Liver (tissue), 9 donors: ENCODE measurements around the gene OR5K1. TPM values are rescaled to one million over a fixed set of nuclear protein-coding genes. Genes with fewer than 3 reads are reported as not detected.

Experiments used
- DNase-seq: peaks from one replicate; pipeline ENCODE4 v3.0.0-alpha.2; 2017; ENCODE audit warnings: low spot score
- H3K27ac ChIP-seq, 2 donors: one replicate each; pipeline ENCODE4 v1.7.0; 2013; ENCODE audit warnings: inconsistent platforms in 2 of 2, low read length in 2 of 2, control low read depth in 1 of 2, low read depth in 1 of 2, mild to moderate bottlenecking in 1 of 2
- H3K27me3 ChIP-seq, 4 donors: one replicate each; pipeline versions ENCODE4 v1.6.1 to v1.7.0; 2013; ENCODE audit warnings: low read length in 3 of 4, inconsistent platforms in 1 of 4, mild to moderate bottlenecking in 1 of 4, moderate library complexity in 1 of 4; ENCODE audit not compliant: control insufficient read depth in 4 of 4, insufficient read depth in 4 of 4
- H3K36me3 ChIP-seq, 4 donors: one replicate each; pipeline versions ENCODE4 v1.6.1 to v1.7.0; 2013; ENCODE audit warnings: low read length in 3 of 4, mild to moderate bottlenecking in 3 of 4, low read depth in 1 of 4, moderate library complexity in 1 of 4; ENCODE audit not compliant: control insufficient read depth in 4 of 4, insufficient read depth in 3 of 4
- H3K4me1 ChIP-seq, 4 donors: one replicate each; pipeline versions ENCODE4 v1.6.1 to v1.7.0; 2013; ENCODE audit warnings: low read length in 3 of 4, mild to moderate bottlenecking in 3 of 4, moderate library complexity in 1 of 4; ENCODE audit not compliant: control insufficient read depth in 4 of 4, insufficient read depth in 4 of 4
- H3K4me3 ChIP-seq, 3 donors: one replicate each; pipeline versions ENCODE4 v1.6.1 to v1.7.0; 2013; ENCODE audit warnings: low read length in 3 of 3, control low read depth in 1 of 3, low read depth in 1 of 3, mild to moderate bottlenecking in 1 of 3
- H3K9ac ChIP-seq, 2 donors: one replicate each; pipeline ENCODE4 v1.7.0; 2013; ENCODE audit warnings: low read length in 2 of 2, mild to moderate bottlenecking in 2 of 2, moderate library complexity in 2 of 2, control low read depth in 1 of 2, low read depth in 1 of 2
- H3K9me3 ChIP-seq, 4 donors: one replicate each; pipeline versions ENCODE4 v1.6.1 to v1.7.0; 2013; ENCODE audit warnings: low read length in 3 of 4; ENCODE audit not compliant: control insufficient read depth in 4 of 4
- ATF3 ChIP-seq: IDR thresholded peaks from 2 replicates; pipeline ENCODE4 v1.6.1; 2016; ENCODE audit warnings: antibody characterized with exemption
- CTCF ChIP-seq: fragments of 150-350 bp; IDR thresholded peaks from 2 replicates; pipeline ENCODE4 v1.5.1; 2017; ENCODE audit warnings: improper control_type of control experiment, low read depth, low read length; ENCODE audit not compliant: missing input control
- EGR1 ChIP-seq, 2 donors: IDR thresholded peaks; 2 replicates each; pipeline ENCODE4 v1.6.1; 2016 to 2018; ENCODE audit warnings: antibody characterized with exemption in 2 of 2, low read depth in 2 of 2
- FOXA1 ChIP-seq: IDR thresholded peaks from 2 replicates; pipeline ENCODE4 v1.6.1; 2016; ENCODE audit warnings: antibody characterized with exemption
- GABPA ChIP-seq, 2 donors: IDR thresholded peaks in 1 of 2; conservative IDR thresholded peaks in 1 of 2; 2 replicates each; pipeline ENCODE4 v1.6.1; 2016; ENCODE audit warnings: antibody characterized with exemption in 2 of 2, mild to moderate bottlenecking in 1 of 2, moderate library complexity in 1 of 2
- HNF4A ChIP-seq, 2 donors: conservative IDR thresholded peaks; 2 replicates each; pipeline ENCODE4 v1.6.1; 2016; ENCODE audit warnings: antibody characterized with exemption in 2 of 2, mild to moderate bottlenecking in 2 of 2
- HNF4G ChIP-seq: IDR thresholded peaks from 2 replicates; pipeline ENCODE4 v1.6.1; 2016; ENCODE audit warnings: antibody characterized with exemption
- JUND ChIP-seq, 2 donors: IDR thresholded peaks; 2 replicates each; pipeline ENCODE4 v1.6.1; 2016; ENCODE audit warnings: antibody characterized with exemption in 2 of 2
- NR2F2 ChIP-seq: IDR thresholded peaks from 2 replicates; pipeline ENCODE4 v1.6.1; 2016; ENCODE audit warnings: antibody characterized with exemption
- RAD21 ChIP-seq, 2 donors: IDR thresholded peaks; 2 replicates each; pipeline ENCODE4 v1.6.1; 2016; ENCODE audit warnings: antibody characterized with exemption in 2 of 2, mild to moderate bottlenecking in 2 of 2
- REST ChIP-seq: IDR thresholded peaks from 2 replicates; pipeline ENCODE4 v1.6.1; 2016; ENCODE audit warnings: antibody characterized with exemption, mild to moderate bottlenecking
- SP1 ChIP-seq: IDR thresholded peaks from 2 replicates; pipeline ENCODE4 v1.6.1; 2018; ENCODE audit warnings: antibody characterized with exemption, mild to moderate bottlenecking
- TAF1 ChIP-seq: conservative IDR thresholded peaks from 2 replicates; pipeline ENCODE4 v1.6.1; 2016; ENCODE audit warnings: antibody characterized with exemption, mild to moderate bottlenecking
- YY1 ChIP-seq: IDR thresholded peaks from 2 replicates; pipeline ENCODE4 v1.6.1; 2016; ENCODE audit warnings: antibody characterized with exemption, mild to moderate bottlenecking
- ZBTB33 ChIP-seq: IDR thresholded peaks from 2 replicates; pipeline ENCODE4 v1.6.1; 2016; ENCODE audit warnings: antibody characterized with exemption
- WGBS: extraction: QIAGEN DNeasy Blood & Tissue Kit; methylation state at CpG from one replicate; pipeline ENCODE4 v1.1.7; 2013; 5-methylcytosine and 5-hydroxymethylcytosine counted together
- polyA plus RNA-seq, 2 donors: library from polyadenylated mRNA; stranded (reverse) in 1 of 2; unstranded in 1 of 2; fragments of 200-250 nt in 1 of 2; fragments of >200 nt in 1 of 2; fragmentation: Nextera tagmentation in 1 of 2; extraction: Ambion mirVana in 1 of 2; gene quantifications; one replicate each; pipeline versions ENCODE4 v1.2.1 to v1.2.3, GENCODE V29; 2013 to 2015
- total RNA-seq, 2 donors: library from RNA; depleted of rRNA; stranded (reverse); fragments of >200 nt; gene quantifications; one replicate each; pipeline ENCODE4 v1.2.3, GENCODE V29; 2014
- donor health status: healthy.
- donor health status: healthy.
- donor health status: healthy.
- donor health status: healthy.
- donor health status: healthy.

OR5K1 gene
- total and polyA plus RNA-seq, 4 donors: not detected

GRCh38 chr3:98449606-98450193 lies 13.3 kb upstream of the OR5K1 start:
- WGBS: 80% methylated on average over 7 of the region's 7 CpGs
- TF ChIP-seq ZBTB33 (no peak), HNF4G (no peak), RAD21 (IDR thresholded peaks at IDR 0.05) (no peak)
- H3K9me3 ChIP-seq: no peaks in the 10 kb centered on the region

GRCh38 chr3:98450372-98450771 lies 12.6 kb upstream of the OR5K1 start:
- Histone ChIP-seq H3K36me3 (no peaks in the 10 kb centered on the region), H3K4me3 (no peak overlapping the region), H3K27ac (no peak overlapping the region), H3K27me3 (no peaks in the 10 kb centered on the region), H3K9ac (no peak overlapping the region), H3K9me3 (no peaks in the 10 kb centered on the region), H3K4me1 (no peaks in the 10 kb centered on the region)
- WGBS: 86% methylated on average over 4 of the region's 4 CpGs
- no peak for DNase-seq
- TF ChIP-seq EGR1 (IDR thresholded peaks at IDR 0.05; ENCODE audit: low read depth in 2 of 2): no peak
- TF ChIP-seq TAF1: no peak

More at GRCh38 chr3:98449606-98450193, 13.3 kb upstream of the OR5K1 start:
- H3K36me3 ChIP-seq: no peaks in the 10 kb centered on the region
- H3K27me3 ChIP-seq: no peaks in the 10 kb centered on the region
- no peaks in the 10 kb centered on the region for H3K4me1 ChIP-seq
- DNase-seq: no peak
- H3K4me3 ChIP-seq: no peak overlapping the region
- no peak overlapping the region for H3K27ac ChIP-seq
- no peak overlapping the region for H3K9ac ChIP-seq

GRCh38 chr3:98453827-98454226 lies 9.2 kb upstream of the OR5K1 start:
- no peaks in the 10 kb centered on the region for H3K27me3 ChIP-seq
- H3K4me1 ChIP-seq: no peaks in the 10 kb centered on the region
- TF ChIP-seq CTCF (no peak), FOXA1 (no peak), SP1 (no peak), JUND (IDR thresholded peaks at IDR 0.05) (no peak), TAF1 (no peak), ATF3 (no peak), EGR1 (IDR thresholded peaks at IDR 0.05; ENCODE audit: low read depth in 2 of 2) (no peak), REST (no peak), YY1 (no peak), GABPA (IDR thresholded peaks at IDR 0.05 in 1 of 2, conservative IDR thresholded peaks at IDR 0.05 in 1 of 2) (no peak), HNF4A (conservative IDR thresholded peaks at IDR 0.05) (no peak), ZBTB33 (no peak), NR2F2 (no peak), RAD21 (IDR thresholded peaks at IDR 0.05) (no peak)
- no peak overlapping the region for H3K4me3 ChIP-seq
- H3K36me3 ChIP-seq: no peaks in the 10 kb centered on the region
- no peaks in the 10 kb centered on the region for H3K9me3 ChIP-seq
- H3K9ac ChIP-seq: no peak overlapping the region
- DNase-seq: no peak
- no peak overlapping the region for H3K27ac ChIP-seq
